ENCODE measurements around the gene MLH1. TPM values are rescaled to one million over a fixed set of nuclear protein-coding genes. Genes with fewer than 3 reads are reported as not detected.
"Not testable (repeated sequence)": the region's sequence is repeated elsewhere in the genome, so short reads cannot be mapped to it uniquely, and the experiment has no call there.

MLH1 gene
- total and polyA plus RNA-seq, 11 donors = 26.0 to 58.4 (median 50.3) TPM

- peaks cover 0 to 22% (median 11%) of the 10 kb centered on the region in 12 donors for H3K9me3 ChIP-seq
- H3K27ac ChIP-seq = peak within 1 kb of the TSS in 11 of 12 donors; percentile 23 to 87 (median 67)
- no peaks in the 10 kb centered on the region for H3K36me3 ChIP-seq
- ATAC-seq (peak; percentile 47 to 74 (median 73)), DNase-seq (peak; percentile 53 to 77 (median 67))
- no peak for TF ChIP-seq POLR2A (IDR thresholded peaks at IDR 0.05)
- TF ChIP-seq, protein P1, sequence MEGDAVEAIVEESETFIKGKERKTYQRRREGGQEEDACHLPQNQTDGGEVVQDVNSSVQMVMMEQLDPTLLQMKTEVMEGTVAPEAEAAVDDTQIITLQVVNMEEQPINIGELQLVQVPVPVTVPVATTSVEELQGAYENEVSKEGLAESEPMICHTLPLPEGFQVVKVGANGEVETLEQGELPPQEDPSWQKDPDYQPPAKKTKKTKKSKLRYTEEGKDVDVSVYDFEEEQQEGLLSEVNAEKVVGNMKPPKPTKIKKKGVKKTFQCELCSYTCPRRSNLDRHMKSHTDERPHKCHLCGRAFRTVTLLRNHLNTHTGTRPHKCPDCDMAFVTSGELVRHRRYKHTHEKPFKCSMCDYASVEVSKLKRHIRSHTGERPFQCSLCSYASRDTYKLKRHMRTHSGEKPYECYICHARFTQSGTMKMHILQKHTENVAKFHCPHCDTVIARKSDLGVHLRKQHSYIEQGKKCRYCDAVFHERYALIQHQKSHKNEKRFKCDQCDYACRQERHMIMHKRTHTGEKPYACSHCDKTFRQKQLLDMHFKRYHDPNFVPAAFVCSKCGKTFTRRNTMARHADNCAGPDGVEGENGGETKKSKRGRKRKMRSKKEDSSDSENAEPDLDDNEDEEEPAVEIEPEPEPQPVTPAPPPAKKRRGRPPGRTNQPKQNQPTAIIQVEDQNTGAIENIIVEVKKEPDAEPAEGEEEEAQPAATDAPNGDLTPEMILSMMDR (IDR thresholded peaks at IDR 0.05) = no peak
- peaks cover 0 to 20% (median 10%) of the 10 kb centered on the region in 12 donors for H3K4me1 ChIP-seq
- peak within 1 kb of the TSS; percentile 50 to 98 (median 84) for H3K4me3 ChIP-seq
- WGBS, 4 donors = 1 to 20% (median 4%) methylated on average over 11 to 68 of the region's 68 CpGs
- no peaks in the 10 kb centered on the region for H3K27me3 ChIP-seq
- intact Hi-C loops (cut with DNase I) = loop anchor here in 3 of 10 donors (5.0 kb wide), 2 partner anchors 37 to 42 kb away; no protein-coding TSS in a partner anchor
Observed at GRCh38 chr3:36944641-36945270, 48.6 kb upstream of the MLH1 start, which contains the start of gene TRANK1. TRANK1 (minus strand) TSS chr3:36945054; CDS start chr3:36944809, 245 bp downstream.

- no peaks in the 10 kb centered on the region for H3K27me3 ChIP-seq
- TF ChIP-seq, protein P1 (IDR thresholded peaks at IDR 0.05) = no peak
- TF ChIP-seq POLR2A (IDR thresholded peaks at IDR 0.05) = no peak
- DNase-seq (no peak), ATAC-seq (no peak)
- peak overlapping the region in 10 of 12 donors; percentile 69 to 98 (median 88) for H3K4me3 ChIP-seq
- intact Hi-C loops (cut with DNase I) = no loop called here
- no peaks in the 10 kb centered on the region for H3K36me3 ChIP-seq
- WGBS, 4 donors = 82 to 95% (median 84%) methylated on average over 18 to 28 of the region's 28 CpGs
- peak overlapping the region in 2 of 12 donors; percentile 71 to 87 for H3K27ac ChIP-seq
- peaks cover 0 to 22% (median 11%) of the 10 kb centered on the region in 12 donors for H3K9me3 ChIP-seq
- H3K4me1 ChIP-seq = peaks cover 0 to 20% (median 10%) of the 10 kb centered on the region in 12 donors
Observed at GRCh38 chr3:36945333-36945980, 47.9 kb upstream of the MLH1 start.

- H3K4me1 ChIP-seq = peaks cover 0 to 14% (median 6%) of the 10 kb centered on the region in 12 donors
- H3K27ac ChIP-seq; intact Hi-C loops (cut with DNase I); H3K4me3 ChIP-seq; H3K36me3 ChIP-seq; ATAC-seq; H3K27me3 ChIP-seq; DNase-seq: not testable (repeated sequence)
- WGBS, 4 donors = 86 to 97% (median 92%) methylated on average over 5 of the region's 5 CpGs
- peaks cover 0 to 22% (median 11%) of the 10 kb centered on the region in 12 donors for H3K9me3 ChIP-seq
Observed at GRCh38 chr3:36947814-36948213, 45.5 kb upstream of the MLH1 start.

DNA sequence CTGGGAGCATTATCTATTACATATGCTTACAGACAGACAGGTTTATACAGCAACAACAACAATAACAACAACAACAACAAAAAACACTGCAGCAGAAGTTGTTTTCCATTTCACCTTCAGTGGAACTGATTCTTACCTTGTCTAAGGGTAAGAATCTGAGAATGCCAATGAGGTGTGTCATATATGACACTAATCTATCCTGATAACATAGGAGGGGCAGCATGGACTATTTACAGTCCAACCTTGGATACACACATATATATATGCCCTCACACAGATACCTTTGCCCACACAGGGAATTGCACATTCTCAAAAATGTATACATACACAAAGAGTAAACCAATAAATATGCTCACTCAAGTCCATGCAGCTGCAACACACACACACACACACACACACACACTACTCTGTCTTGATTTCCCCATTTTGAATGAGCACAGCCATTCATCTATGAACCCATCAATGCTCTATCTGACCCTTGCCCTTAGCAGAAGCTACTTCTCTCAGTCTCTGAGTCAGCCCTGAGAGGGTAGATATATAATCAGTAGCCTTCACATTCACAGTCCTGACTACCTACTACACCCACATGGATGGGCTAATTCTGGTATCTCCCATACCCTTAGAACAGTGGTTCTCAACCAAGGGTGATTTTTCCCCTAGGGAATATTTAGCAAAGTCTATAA is 38.7 kb upstream of the MLH1 start:
- Histone ChIP-seq H3K4me3 (no peak overlapping the region), H3K27me3 (no peaks in the 10 kb centered on the region), H3K36me3 (no peaks in the 10 kb centered on the region), H3K4me1 (peaks cover 0 to 12% (median 6%) of the 10 kb centered on the region in 12 donors), H3K9me3 (no peaks in the 10 kb centered on the region), H3K27ac (no peak overlapping the region)
- TF ChIP-seq, protein P1 (IDR thresholded peaks at IDR 0.05) = no peak
- no peak for TF ChIP-seq POLR2A (IDR thresholded peaks at IDR 0.05)
- ATAC-seq (no peak), DNase-seq (no peak)
- intact Hi-C loops (cut with DNase I) = loop anchor here in 9 of 10 donors (5.0 kb wide), 6 partner anchors 37 to 227 kb away; no protein-coding TSS in a partner anchor

Measured in heart left ventricle (tissue), 16 donors.